Stimulated activated CD8-positive, alpha-beta memory T cell treated with anti-CD3 and anti-CD28 coated beads, Interleukin-4, amount 100 ng/mL, for 4 hours (primary cell): ENCODE measurements around the gene ACOXL.

ENCODE experiments used
- DNase-seq, 2 donors: peaks; one replicate each; pipeline ENCODE4 v3.0.0-alpha.2; 2020; ENCODE audit warnings: low read depth in 2 of 2, low spot score in 1 of 2

ACOXL gene

GRCh38 chr2:110751642-110752041 is 19.3 kb downstream of the ACOXL start:
- no peak for DNase-seq

DNA sequence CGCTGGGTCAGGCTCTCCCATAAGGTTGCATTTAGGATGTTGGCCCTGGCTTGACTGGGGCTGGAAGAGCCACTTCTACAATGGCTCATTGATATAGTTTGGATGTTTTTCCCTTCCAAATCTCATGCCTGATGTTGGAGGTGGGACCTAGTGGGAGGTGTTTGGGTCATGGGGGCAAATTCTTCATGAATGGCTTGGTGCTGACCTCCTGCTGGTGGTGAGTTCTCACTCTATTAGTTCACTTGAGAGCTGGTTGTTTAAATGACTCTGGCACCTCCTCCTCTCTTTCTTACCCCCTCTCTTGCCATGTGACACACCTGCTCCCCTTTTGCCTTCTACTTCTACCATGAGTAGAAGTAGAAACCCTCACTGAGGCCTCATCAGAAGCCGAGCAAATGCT is 20.5 kb downstream of the ACOXL start:
- no peak for DNase-seq

DNA sequence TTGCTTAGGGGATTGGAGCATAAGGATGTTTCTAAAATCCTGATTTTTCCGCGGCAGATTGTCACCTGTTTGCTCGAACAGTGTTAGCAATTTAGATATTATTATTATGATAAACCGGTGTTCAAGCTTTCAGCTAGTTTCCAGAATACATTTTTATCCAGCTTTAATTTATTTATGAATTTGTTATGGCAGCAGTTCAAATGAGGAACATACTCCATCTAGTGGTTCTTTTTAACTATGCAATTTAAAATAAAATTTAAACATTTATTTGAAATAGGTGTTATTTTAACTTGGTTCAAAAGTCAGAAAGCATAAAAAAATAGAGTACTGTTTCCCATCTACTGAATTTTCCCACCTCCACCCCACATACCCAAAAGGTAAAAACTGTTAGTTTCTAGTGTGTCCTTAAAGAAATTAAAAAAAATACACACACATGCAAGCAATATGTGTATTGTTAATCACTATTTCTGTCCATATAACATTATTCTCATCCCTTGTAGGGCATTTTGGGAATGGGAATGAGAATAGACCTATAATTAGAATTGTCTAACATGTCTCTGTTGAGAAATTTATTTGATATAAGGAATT is 23.2 kb downstream of the ACOXL start:
- no peak for DNase-seq

GRCh38 chr2:110759411-110759810 is 27.0 kb downstream of the ACOXL start:
- DNase-seq, result no peak

GRCh38 chr2:110764931-110765330 is 32.6 kb downstream of the ACOXL start:
- no peak for DNase-seq

GRCh38 chr2:110766291-110766690 is 33.9 kb downstream of the ACOXL start:
- no peak for DNase-seq

DNA sequence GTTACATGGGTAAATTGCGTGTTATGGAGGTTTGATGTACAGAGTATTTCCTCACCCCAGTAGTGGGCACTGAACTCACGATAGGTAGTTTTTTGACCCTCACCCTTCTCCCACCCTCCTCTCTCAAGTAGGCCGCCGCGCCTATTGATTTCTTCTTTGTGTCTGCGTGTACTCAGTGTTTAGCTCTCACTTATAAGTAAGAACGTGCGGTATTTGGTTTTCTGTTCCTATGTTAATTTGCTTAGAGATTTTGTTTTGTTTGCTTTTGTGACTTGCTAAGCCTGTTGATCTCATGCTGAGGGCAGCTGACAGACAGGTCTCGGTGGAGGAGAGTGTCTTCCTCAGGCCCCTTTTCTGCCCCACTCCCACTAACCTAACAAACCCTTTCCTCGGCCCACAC is 36.2 kb downstream of the ACOXL start:
- no peak for DNase-seq

- DNase-seq, result no peak
These were observed 38.1 kb downstream of the ACOXL start for GRCh38 chr2:110770404-110770958.

DNA sequence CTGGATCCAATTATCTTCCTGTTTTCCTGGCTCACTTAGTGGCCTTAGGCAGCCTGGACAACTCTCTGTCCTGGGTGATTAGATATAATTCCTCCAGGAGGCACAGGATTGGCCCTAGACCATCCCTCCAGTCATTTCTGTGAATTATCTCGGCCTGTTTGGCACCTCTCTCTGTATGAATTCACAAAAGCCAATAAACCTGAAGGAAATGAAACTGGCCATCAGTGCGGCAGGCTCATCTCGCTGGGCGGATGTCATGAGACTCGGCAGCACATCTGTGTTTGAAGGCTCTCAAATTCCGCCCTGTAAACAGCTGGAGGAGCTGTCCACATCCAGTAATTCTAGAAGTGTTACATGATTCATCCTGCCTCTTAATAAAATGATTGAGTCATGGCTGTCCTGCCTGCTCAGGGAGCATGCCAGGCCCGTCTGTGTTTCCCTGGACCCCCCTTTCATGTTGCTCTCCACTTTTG is 38.6 kb downstream of the ACOXL start:
- no peak for DNase-seq

DNA sequence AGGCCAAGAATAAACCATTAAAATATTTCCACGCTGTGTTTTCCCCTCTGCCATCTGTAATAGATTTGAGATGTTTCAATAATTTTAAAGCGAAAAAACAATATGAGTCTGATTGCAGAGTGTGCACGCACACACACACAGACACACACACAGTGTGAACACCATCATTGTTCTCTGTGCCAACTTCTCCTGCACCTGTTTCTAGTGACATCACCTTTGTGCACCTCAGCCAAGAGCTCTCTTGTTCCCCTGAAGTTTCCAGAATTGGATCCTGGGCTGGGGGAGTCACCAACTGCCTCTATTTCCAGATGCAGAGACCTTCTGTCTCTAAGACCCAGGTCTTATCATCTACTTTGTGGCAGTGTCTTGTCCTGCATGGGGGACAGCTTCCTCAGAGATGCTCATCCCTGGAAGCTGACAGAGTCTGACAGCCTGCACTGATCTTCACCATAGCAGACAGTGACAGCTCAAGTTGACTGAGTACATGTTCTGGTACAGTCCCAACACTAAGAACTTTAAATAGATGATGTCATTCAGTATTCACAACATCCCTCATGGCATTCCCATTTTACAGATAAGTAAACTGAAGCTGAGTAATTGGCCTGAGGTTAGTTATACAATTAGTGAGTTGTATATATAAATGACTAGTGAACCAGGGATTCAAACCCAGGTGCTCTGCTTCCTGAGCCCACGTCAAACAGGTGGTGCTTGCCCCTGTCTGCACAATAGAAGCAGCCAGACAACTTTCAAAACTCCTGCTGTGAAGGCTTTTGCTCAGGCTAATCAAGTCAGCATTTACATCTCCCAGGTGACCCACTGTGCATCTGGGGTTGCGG is 39.4 kb downstream of the ACOXL start:
- DNase-seq, result no peak

GRCh38 chr2:110772383-110772755 is 40.0 kb downstream of the ACOXL start:
- no peak for DNase-seq

DNA sequence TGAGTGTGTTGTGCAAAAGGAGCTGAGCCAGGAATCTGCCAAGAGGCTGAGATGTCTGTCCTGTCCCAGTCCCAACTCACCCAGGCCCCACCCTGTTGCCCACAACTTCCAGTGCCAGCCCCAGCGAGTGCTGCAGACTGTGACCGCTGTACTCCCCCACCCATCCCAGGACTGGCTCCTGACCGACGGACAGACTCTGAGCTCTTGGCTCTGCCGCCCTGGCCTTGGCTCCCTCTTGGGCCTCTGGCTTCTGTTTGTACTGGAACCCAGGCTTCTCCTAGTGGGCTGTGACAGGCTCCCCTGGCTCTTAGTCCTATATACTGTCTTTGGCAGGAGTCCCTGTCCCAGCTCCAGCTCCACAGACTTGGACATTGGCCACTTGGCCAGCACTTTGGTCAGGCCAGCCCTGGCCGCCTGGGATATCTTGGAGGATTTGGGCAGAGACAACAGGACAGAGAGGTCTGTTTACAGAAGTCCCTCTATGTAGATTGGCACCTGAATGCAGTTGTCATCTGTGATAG is 41.1 kb downstream of the ACOXL start:
- DNase-seq, result no peak

DNA sequence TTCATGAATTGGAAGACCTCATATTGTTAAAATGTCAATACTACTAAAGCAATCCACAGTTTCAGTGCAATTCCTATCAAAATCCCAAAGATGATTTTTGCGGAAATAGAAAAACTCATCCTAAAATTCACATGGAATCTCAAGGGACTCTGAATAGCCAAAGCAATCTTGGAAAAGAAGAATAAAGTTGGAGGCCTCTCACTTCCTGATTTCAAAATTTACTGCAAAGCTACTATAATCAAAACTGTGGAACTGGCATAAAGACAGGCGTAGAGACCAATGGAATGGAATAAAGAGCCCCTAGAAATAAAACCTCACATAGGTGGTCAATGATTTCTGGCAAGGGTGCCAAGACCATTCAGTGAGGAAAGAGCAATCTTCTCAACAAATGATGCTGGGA is 42.3 kb downstream of the ACOXL start:
- DNase-seq, result no peak

DNA sequence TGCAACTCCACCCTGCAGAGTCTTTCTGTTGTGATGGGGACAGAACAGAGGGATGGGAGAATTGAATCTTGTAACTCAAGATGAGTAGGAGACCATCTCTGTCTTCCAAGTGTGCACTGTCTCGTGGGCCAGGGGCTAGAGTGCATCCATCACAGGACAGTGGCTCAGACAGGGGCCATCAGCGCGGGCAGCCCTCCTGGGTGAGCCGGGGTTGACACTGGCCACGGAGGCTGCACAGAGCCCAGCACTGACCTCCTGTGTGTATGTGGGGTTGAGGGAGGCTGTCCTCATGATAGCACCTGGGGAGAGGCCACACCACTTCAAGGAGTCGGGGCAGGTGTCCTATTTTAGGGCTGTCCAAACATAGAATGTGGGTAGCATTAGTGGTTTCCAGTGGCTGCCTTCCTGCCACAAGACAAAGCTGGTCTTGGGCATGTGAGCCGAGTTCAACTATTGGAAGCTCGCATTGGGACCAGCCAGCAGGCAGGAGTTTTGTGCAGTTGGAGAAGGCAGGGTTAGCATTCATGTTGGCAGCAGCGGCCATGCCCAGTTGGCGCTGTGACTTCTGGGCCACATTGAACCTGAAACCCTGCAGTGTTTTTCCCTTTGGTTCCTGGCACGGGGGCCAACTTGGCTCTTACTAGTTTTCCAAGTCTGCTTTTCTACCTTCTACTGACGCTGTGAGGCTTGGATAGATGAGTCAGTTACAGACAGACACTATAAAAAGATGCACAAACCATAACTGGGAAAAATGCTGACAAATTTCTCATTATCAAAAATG is 45.3 kb downstream of the ACOXL start:
- no peak for DNase-seq

GRCh38 chr2:110780461-110780860 is 48.1 kb downstream of the ACOXL start:
- DNase-seq, result no peak

- no peak for DNase-seq
These were observed 51.0 kb downstream of the ACOXL start for GRCh38 chr2:110783196-110783873.

- no peak for DNase-seq
These were observed 51.8 kb downstream of the ACOXL start for GRCh38 chr2:110784047-110784631.

DNA sequence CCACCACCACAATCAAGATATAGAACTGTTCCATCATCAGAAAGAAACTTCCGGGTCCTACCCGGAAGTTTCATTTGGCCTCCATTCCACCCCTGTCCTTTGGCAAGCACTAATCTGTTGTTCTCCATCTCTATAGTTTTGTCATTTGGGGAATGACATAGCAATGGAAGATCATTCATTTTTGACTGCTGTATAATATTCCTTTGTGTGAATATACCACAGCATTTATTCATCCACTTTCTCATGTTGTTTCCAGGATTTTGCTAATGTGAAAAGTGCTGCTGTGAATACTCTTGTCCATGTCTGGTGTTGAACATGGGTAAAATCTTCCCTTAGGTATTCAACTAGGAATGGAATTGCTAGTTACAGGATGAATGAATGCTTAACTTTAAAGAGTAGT is 53.1 kb downstream of the ACOXL start:
- no peak for DNase-seq

- no peak for DNase-seq
These were observed 56.6 kb downstream of the ACOXL start for GRCh38 chr2:110788976-110789375.

- DNase-seq, result no peak
These were observed 57.3 kb downstream of the ACOXL start for GRCh38 chr2:110789706-110790105.

- DNase-seq, result no peak
These were observed 58.5 kb downstream of the ACOXL start for GRCh38 chr2:110790907-110791306.
